ENCODE measurements around the gene HYAL2. TPM values are rescaled to one million over a fixed set of nuclear protein-coding genes. Genes with fewer than 3 reads are reported as not detected.

The HYAL2 gene
- polyA plus RNA-seq, 2 of the 4 experiments (the other 2 are of a cell fraction): 24.5 to 31.0 TPM

GRCh38 chr3:50268276-50268675 lies 54.3 kb downstream of the HYAL2 start:
- peak overlapping the region; percentile 98 for H3K4me2 ChIP-seq
- WGBS (ENCODE audit: missing lambda C conversion rate): 42% methylated on average over 3 of the region's 3 CpGs
- CTCF ChIA-PET: interaction anchor here (1.5 to 7.4 kb wide), 6 partner anchors 12 to 76 kb away, joined by 6 to 60 read pairs (median 10); no protein-coding TSS in a partner anchor

More at GRCh38 chr3:50268276-50268675, 54.3 kb downstream of the HYAL2 start:
- H3K27ac ChIP-seq: peak overlapping the region; percentile 79 to 94; a peak in 5 of 6 replicates
- H3K4me3 ChIP-seq: no peak overlapping the region
- TF ChIP-seq HOXA7 (CRISPR knock-in tag; IDR thresholded peaks at IDR 0.05) (no peak), MAX (IDR thresholded peaks at IDR 0.05) (no peak), JUN (IDR thresholded peaks at IDR 0.05) (no peak), CTCF (IDR thresholded peaks at IDR 0.05) (no peak), ZSCAN20 (CRISPR knock-in tag; IDR thresholded peaks at IDR 0.05) (no peak), TFCP2L1 (CRISPR knock-in tag; IDR thresholded peaks at IDR 0.05) (no peak), PBX3 (IDR thresholded peaks at IDR 0.05) (no peak)
- DNase-seq (ENCODE audit: low read depth in 1 of 2, low spot score in 1 of 2) (no peak), ATAC-seq (no peak), FAIRE-seq (no peak)
- peaks cover 84% of the 10 kb centered on the region for H3K4me1 ChIP-seq
- no peaks in the 10 kb centered on the region for H3K9me3 ChIP-seq
- POLR2A ChIA-PET: interaction anchor here (2.1 kb wide), 1 partner anchor 22 kb away, joined by 4 read pairs; no protein-coding TSS in a partner anchor

Other genes with a start within 250 kb of the HYAL2 start
- gene RBM5, start 233.8 kb downstream of the HYAL2 start, polyA plus RNA-seq (2011; rRNA removed): 92.1 and 123 TPM in 2 replicates
- 66.3 to 87.3 TPM (median 78.9 TPM) in 3 replicates for gene RBM5, start 233.8 kb downstream of the HYAL2 start, polyA plus RNA-seq (2017; fragmentation: RNase III; extraction: RNeasy Plus Mini Kit Qiagen cat#74134 plus additional on column Dnase treatment)
- 2.9 and 5.0 TPM in 2 replicates for gene SEMA3F, start 167.4 kb downstream of the HYAL2 start, polyA plus RNA-seq (2011; rRNA removed)
- gene SEMA3F, start 167.4 kb downstream of the HYAL2 start, polyA plus RNA-seq (2017; fragmentation: RNase III; extraction: RNeasy Plus Mini Kit Qiagen cat#74134 plus additional on column Dnase treatment): 9.0 to 10.6 TPM (median 10.1 TPM) in 3 replicates
- not detected in 2 replicates for gene GNAT1, start 131.1 kb downstream of the HYAL2 start, polyA plus RNA-seq (2011; rRNA removed)
- not detected in 3 replicates for gene GNAT1, start 131.1 kb downstream of the HYAL2 start, polyA plus RNA-seq (2017; fragmentation: RNase III; extraction: RNeasy Plus Mini Kit Qiagen cat#74134 plus additional on column Dnase treatment)
- gene SLC38A3, start 117.5 kb downstream of the HYAL2 start, polyA plus RNA-seq (2011; rRNA removed): 0.05 and 0.12 TPM in 2 replicates
- gene SLC38A3, start 117.5 kb downstream of the HYAL2 start, polyA plus RNA-seq (2017; fragmentation: RNase III; extraction: RNeasy Plus Mini Kit Qiagen cat#74134 plus additional on column Dnase treatment): 0.10 to 0.13 TPM in 2 of 3 replicates, not detected in the other
- 67.0 and 67.8 TPM in 2 replicates for gene GNAI2, start 86.5 kb downstream of the HYAL2 start, polyA plus RNA-seq (2011; rRNA removed)
- gene GNAI2, start 86.5 kb downstream of the HYAL2 start, polyA plus RNA-seq (2017; fragmentation: RNase III; extraction: RNeasy Plus Mini Kit Qiagen cat#74134 plus additional on column Dnase treatment): 44.6 to 48.8 TPM (median 47.4 TPM) in 3 replicates
- 6.5 and 6.8 TPM in 2 replicates for gene SEMA3B, start 53.6 kb downstream of the HYAL2 start, polyA plus RNA-seq (2011; rRNA removed)
- 6.5 to 8.4 TPM (median 7.4 TPM) in 3 replicates for gene SEMA3B, start 53.6 kb downstream of the HYAL2 start, polyA plus RNA-seq (2017; fragmentation: RNase III; extraction: RNeasy Plus Mini Kit Qiagen cat#74134 plus additional on column Dnase treatment)
- not detected in 2 replicates for gene LSMEM2, start 43.7 kb downstream of the HYAL2 start, polyA plus RNA-seq (2011; rRNA removed)
- 0.09 TPM in 1 of 3 replicates, not detected in the others for gene LSMEM2, start 43.7 kb downstream of the HYAL2 start, polyA plus RNA-seq (2017; fragmentation: RNase III; extraction: RNeasy Plus Mini Kit Qiagen cat#74134 plus additional on column Dnase treatment)
- 42.2 and 44.5 TPM in 2 replicates for gene IFRD2, start 30.3 kb downstream of the HYAL2 start, polyA plus RNA-seq (2011; rRNA removed)
- 79.7 to 86.2 TPM (median 80.9 TPM) in 3 replicates for gene IFRD2, start 30.3 kb downstream of the HYAL2 start, polyA plus RNA-seq (2017; fragmentation: RNase III; extraction: RNeasy Plus Mini Kit Qiagen cat#74134 plus additional on column Dnase treatment)
- gene HYAL3, start 23.3 kb downstream of the HYAL2 start, polyA plus RNA-seq (2011; rRNA removed): 3.0 and 5.2 TPM in 2 replicates
- 4.8 to 5.4 TPM (median 5.0 TPM) in 3 replicates for gene HYAL3, start 23.3 kb downstream of the HYAL2 start, polyA plus RNA-seq (2017; fragmentation: RNase III; extraction: RNeasy Plus Mini Kit Qiagen cat#74134 plus additional on column Dnase treatment)
- gene NAA80, start 23.3 kb downstream of the HYAL2 start, polyA plus RNA-seq (2011; rRNA removed): 3.1 and 4.5 TPM in 2 replicates
- 4.5 to 5.4 TPM (median 5.3 TPM) in 3 replicates for gene NAA80, start 23.3 kb downstream of the HYAL2 start, polyA plus RNA-seq (2017; fragmentation: RNase III; extraction: RNeasy Plus Mini Kit Qiagen cat#74134 plus additional on column Dnase treatment)
- gene HYAL1, start 19.2 kb downstream of the HYAL2 start, polyA plus RNA-seq (2011; rRNA removed): 1.1 and 1.6 TPM in 2 replicates
- gene HYAL1, start 19.2 kb downstream of the HYAL2 start, polyA plus RNA-seq (2017; fragmentation: RNase III; extraction: RNeasy Plus Mini Kit Qiagen cat#74134 plus additional on column Dnase treatment): 0.42 to 0.62 TPM (median 0.54 TPM) in 3 replicates
- gene TUSC2, start 5.5 kb upstream of the HYAL2 start, polyA plus RNA-seq (2011; rRNA removed): 23.5 and 26.7 TPM in 2 replicates
- gene TUSC2, start 5.5 kb upstream of the HYAL2 start, polyA plus RNA-seq (2017; fragmentation: RNase III; extraction: RNeasy Plus Mini Kit Qiagen cat#74134 plus additional on column Dnase treatment): 18.2 to 19.9 TPM (median 18.8 TPM) in 3 replicates
- gene RASSF1, start 18.1 kb upstream of the HYAL2 start, polyA plus RNA-seq (2011; rRNA removed): 11.9 and 15.4 TPM in 2 replicates
- gene RASSF1, start 18.1 kb upstream of the HYAL2 start, polyA plus RNA-seq (2017; fragmentation: RNase III; extraction: RNeasy Plus Mini Kit Qiagen cat#74134 plus additional on column Dnase treatment): 14.4 to 15.7 TPM (median 15.5 TPM) in 3 replicates
- 0.41 and 0.43 TPM in 2 replicates for gene ZMYND10, start 23.0 kb upstream of the HYAL2 start, polyA plus RNA-seq (2011; rRNA removed)
- gene ZMYND10, start 23.0 kb upstream of the HYAL2 start, polyA plus RNA-seq (2017; fragmentation: RNase III; extraction: RNeasy Plus Mini Kit Qiagen cat#74134 plus additional on column Dnase treatment): 0.71 to 0.84 TPM (median 0.77 TPM) in 3 replicates
- 19.9 and 28.5 TPM in 2 replicates for gene NPRL2, start 28.0 kb upstream of the HYAL2 start, polyA plus RNA-seq (2011; rRNA removed)
- gene NPRL2, start 28.0 kb upstream of the HYAL2 start, polyA plus RNA-seq (2017; fragmentation: RNase III; extraction: RNeasy Plus Mini Kit Qiagen cat#74134 plus additional on column Dnase treatment): 17.5 to 19.5 TPM (median 17.7 TPM) in 3 replicates
- gene CYB561D2, start 28.1 kb upstream of the HYAL2 start, polyA plus RNA-seq (2011; rRNA removed): 14.4 and 23.1 TPM in 2 replicates
- gene CYB561D2, start 28.1 kb upstream of the HYAL2 start, polyA plus RNA-seq (2017; fragmentation: RNase III; extraction: RNeasy Plus Mini Kit Qiagen cat#74134 plus additional on column Dnase treatment): 17.2 to 17.9 TPM (median 17.7 TPM) in 3 replicates
- gene TMEM115, start 36.8 kb upstream of the HYAL2 start, polyA plus RNA-seq (2011; rRNA removed): 17.4 and 18.8 TPM in 2 replicates
- gene TMEM115, start 36.8 kb upstream of the HYAL2 start, polyA plus RNA-seq (2017; fragmentation: RNase III; extraction: RNeasy Plus Mini Kit Qiagen cat#74134 plus additional on column Dnase treatment): 22.0 to 26.8 TPM (median 26.8 TPM) in 3 replicates
- 0.21 and 0.22 TPM in 2 replicates for gene CACNA2D2, start 180.9 kb upstream of the HYAL2 start, polyA plus RNA-seq (2011; rRNA removed)
- 0.41 to 0.75 TPM (median 0.55 TPM) in 3 replicates for gene CACNA2D2, start 180.9 kb upstream of the HYAL2 start, polyA plus RNA-seq (2017; fragmentation: RNase III; extraction: RNeasy Plus Mini Kit Qiagen cat#74134 plus additional on column Dnase treatment)
- 3.4 and 5.0 TPM in 2 replicates for gene C3orf18, start 245.0 kb upstream of the HYAL2 start, polyA plus RNA-seq (2011; rRNA removed)
- gene C3orf18, start 245.0 kb upstream of the HYAL2 start, polyA plus RNA-seq (2017; fragmentation: RNase III; extraction: RNeasy Plus Mini Kit Qiagen cat#74134 plus additional on column Dnase treatment): 3.9 to 5.9 TPM (median 5.4 TPM) in 3 replicates
- 4.7 and 5.1 TPM in 2 replicates for gene HEMK1, start 246.8 kb upstream of the HYAL2 start, polyA plus RNA-seq (2011; rRNA removed)
- gene HEMK1, start 246.8 kb upstream of the HYAL2 start, polyA plus RNA-seq (2017; fragmentation: RNase III; extraction: RNeasy Plus Mini Kit Qiagen cat#74134 plus additional on column Dnase treatment): 4.3 to 5.4 TPM (median 4.3 TPM) in 3 replicates

All from A549 (cell line).